NCI-H748 (cell line): ENCODE measurements around the gene PPP1R3C.

ENCODE experiments used
- DNase-seq: peaks from one replicate; lab custom pipeline; 2025; ENCODE audit not compliant: unreplicated experiment; lab: John Stamatoyannopoulos, UW

The PPP1R3C gene

GRCh38 chr10:91629715-91630549, 2.9 kb downstream of the PPP1R3C start:
- DNase-seq, result no peak

- no peak for DNase-seq
Observed at GRCh38 chr10:91628383-91628782, 4.5 kb downstream of the PPP1R3C start.

- DNase-seq, result no peak
Observed at GRCh38 chr10:91627344-91628102, 5.3 kb downstream of the PPP1R3C start.

GRCh38 chr10:91626936-91627335, 5.9 kb downstream of the PPP1R3C start:
- no peak for DNase-seq

GRCh38 chr10:91624633-91625032, 8.2 kb downstream of the PPP1R3C start:
- no peak for DNase-seq

GRCh38 chr10:91622601-91623000, 10.3 kb downstream of the PPP1R3C start:
- DNase-seq, result no peak

- no peak for DNase-seq
Observed at GRCh38 chr10:91621483-91622113, 11.3 kb downstream of the PPP1R3C start.

- no peak for DNase-seq
Observed at GRCh38 chr10:91617072-91617609, 15.7 kb downstream of the PPP1R3C start.

GRCh38 chr10:91616137-91616536, 16.7 kb downstream of the PPP1R3C start:
- no peak for DNase-seq

GRCh38 chr10:91614225-91614624, 18.6 kb downstream of the PPP1R3C start:
- DNase-seq, result no peak

- peak; percentile 51 for DNase-seq
Observed at GRCh38 chr10:91613411-91614187, 19.3 kb downstream of the PPP1R3C start.

GRCh38 chr10:91610919-91611318, 22.0 kb downstream of the PPP1R3C start:
- DNase-seq, result no peak

- no peak for DNase-seq
Observed at GRCh38 chr10:91610444-91610843, 22.4 kb downstream of the PPP1R3C start.

- DNase-seq, result no peak
Observed at GRCh38 chr10:91607646-91608403, 25.0 kb downstream of the PPP1R3C start.

- no peak for DNase-seq
Observed at GRCh38 chr10:91605968-91606367, 26.9 kb downstream of the PPP1R3C start.

GRCh38 chr10:91604553-91605534, 28.0 kb downstream of the PPP1R3C start:
- DNase-seq, result no peak

- no peak for DNase-seq
Observed at GRCh38 chr10:91603931-91604331, 28.9 kb downstream of the PPP1R3C start.

- DNase-seq, result no peak
Observed at GRCh38 chr10:91602868-91603568, 29.9 kb downstream of the PPP1R3C start.
